Activated CD8-positive, alpha-beta memory T cell treated with anti-CD3 and anti-CD28 coated beads for 1 hour (primary cell): ENCODE results near the gene CD40LG.

ENCODE experiments used
- DNase-seq, 2 donors: peaks; one replicate each; pipeline ENCODE4 v3.0.0-alpha.2; 2020; ENCODE audit warnings: low read depth in 1 of 2; ENCODE audit errors: extremely low read depth in 1 of 2

CD40LG gene

DNA sequence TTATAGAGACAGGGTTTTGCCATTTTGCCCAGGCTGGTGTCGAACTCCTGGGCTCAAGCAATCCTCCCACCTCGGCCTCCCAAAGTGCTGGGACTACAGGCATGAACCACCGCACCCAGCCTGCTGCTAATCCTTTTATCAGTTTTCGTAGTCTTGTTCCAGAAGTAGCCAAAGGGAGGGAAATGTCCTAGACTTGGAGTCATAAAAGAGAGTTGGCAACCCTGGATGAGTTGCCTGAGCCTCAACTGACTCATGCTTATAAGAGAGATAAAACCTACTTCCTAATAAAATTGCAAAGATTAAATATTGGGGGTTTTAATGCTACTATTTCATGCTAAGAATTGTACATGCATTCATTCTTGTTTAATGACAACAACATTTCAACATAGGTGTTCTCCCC is 44.3 kb downstream of the CD40LG start:
- no peak for DNase-seq

GRCh38 chrX:136694431-136695087 is 46.6 kb downstream of the CD40LG start:
- no peak for DNase-seq

DNA sequence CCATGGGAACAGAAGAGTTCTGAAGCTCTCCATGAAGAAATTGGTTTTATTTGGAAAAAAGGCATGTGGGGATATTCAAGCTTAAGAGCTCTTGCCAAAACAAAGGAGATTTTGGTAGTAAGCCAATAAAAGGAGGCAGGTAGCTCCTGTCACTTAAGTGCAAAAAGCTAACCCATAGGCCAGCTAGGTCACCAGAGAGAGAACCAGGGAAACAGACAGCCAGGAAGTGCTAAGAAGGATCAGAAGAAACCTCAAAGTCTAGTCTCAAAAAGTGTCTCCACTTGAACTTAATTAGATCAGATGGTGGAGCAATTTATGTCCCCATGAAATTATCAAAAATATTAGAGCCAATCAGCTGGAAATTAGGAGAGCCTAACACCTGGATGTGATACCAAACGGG is 49.2 kb downstream of the CD40LG start:
- DNase-seq: no peak

- DNase-seq: no peak
Observed at GRCh38 chrX:136708348-136708747, 60.4 kb downstream of the CD40LG start.
